HK-2 (cell line): ENCODE data around the gene TK2.
"Not testable (repeated sequence)": the region's sequence is repeated elsewhere in the genome, so short reads cannot be mapped to it uniquely, and the experiment has no call there.

Source experiments
- DNase-seq: peaks from one replicate; pipeline ENCODE4 v3.0.0-alpha.2; 2018; ENCODE audit not compliant: unreplicated experiment

Gene TK2

GRCh38 chr16:66574081-66574480 is 24.2 kb upstream of the TK2 start:
- DNase-seq = no peak

- no peak for DNase-seq
Measured at GRCh38 chr16:66572356-66572755, 22.4 kb upstream of the TK2 start.

- no peak for DNase-seq
Measured at GRCh38 chr16:66569827-66570405, 20.0 kb upstream of the TK2 start.

GRCh38 chr16:66569131-66569530 is 19.2 kb upstream of the TK2 start:
- no peak for DNase-seq

GRCh38 chr16:66568355-66568754 is 18.4 kb upstream of the TK2 start:
- DNase-seq = no peak

GRCh38 chr16:66567270-66567669 is 17.3 kb upstream of the TK2 start:
- not testable (repeated sequence) for DNase-seq

GRCh38 chr16:66566051-66566901 is 16.4 kb upstream of the TK2 start, which contains the start of gene CMTM1:
Gene CMTM1, plus strand, starts transcription at chr16:66566439. Its CDS starts 75 bp downstream, at chr16:66566514.
- no peak for DNase-seq

- no peak for DNase-seq
Measured at GRCh38 chr16:66563574-66564334, 13.8 kb upstream of the TK2 start.

GRCh38 chr16:66562986-66563385 is 13.1 kb upstream of the TK2 start:
- DNase-seq = no peak

- DNase-seq = no peak
Measured at GRCh38 chr16:66562409-66562808, 12.5 kb upstream of the TK2 start.

GRCh38 chr16:66561381-66562080 is 11.6 kb upstream of the TK2 start:
- DNase-seq = no peak

- DNase-seq = no peak
Measured at GRCh38 chr16:66560107-66560506, 10.2 kb upstream of the TK2 start.

GRCh38 chr16:66554495-66554894 is 4.6 kb upstream of the TK2 start:
- DNase-seq = no peak

GRCh38 chr16:66554021-66554420 is 4.1 kb upstream of the TK2 start:
- DNase-seq = no peak

- no peak for DNase-seq
Measured at GRCh38 chr16:66553223-66553622, 3.3 kb upstream of the TK2 start.

GRCh38 chr16:66552286-66553177 is 2.6 kb upstream of the TK2 start, which contains the start of gene CKLF:
Gene CKLF, plus strand, starts transcription at chr16:66552576. Its CDS starts 140 bp downstream, at chr16:66552716.
- DNase-seq = peak; percentile 95

- no peak for DNase-seq
Measured at GRCh38 chr16:66551788-66552285, 1.9 kb upstream of the TK2 start.

- DNase-seq = peak; percentile 67
Measured at GRCh38 chr16:66551348-66551759, 1.4 kb upstream of the TK2 start.

GRCh38 chr16:66548868-66549267 is 1.1 kb downstream of the TK2 start:
- DNase-seq = no peak

GRCh38 chr16:66548068-66548467 is 1.9 kb downstream of the TK2 start:
- no peak for DNase-seq
